HG02610 (cell line): ENCODE measurements around the gene CCSER1.
"Not testable (repeated sequence)": the region's sequence is repeated elsewhere in the genome, so short reads cannot be mapped to it uniquely, and the experiment has no call there.

Experiments used
- ATAC-seq: cut with Tn5 transposase; IDR thresholded peaks from one replicate; pipeline ENCODE4 v1.9.1; 2021; ENCODE audit warnings: mild to moderate bottlenecking, moderate library complexity; ENCODE audit not compliant: unreplicated experiment

Gene CCSER1

DNA sequence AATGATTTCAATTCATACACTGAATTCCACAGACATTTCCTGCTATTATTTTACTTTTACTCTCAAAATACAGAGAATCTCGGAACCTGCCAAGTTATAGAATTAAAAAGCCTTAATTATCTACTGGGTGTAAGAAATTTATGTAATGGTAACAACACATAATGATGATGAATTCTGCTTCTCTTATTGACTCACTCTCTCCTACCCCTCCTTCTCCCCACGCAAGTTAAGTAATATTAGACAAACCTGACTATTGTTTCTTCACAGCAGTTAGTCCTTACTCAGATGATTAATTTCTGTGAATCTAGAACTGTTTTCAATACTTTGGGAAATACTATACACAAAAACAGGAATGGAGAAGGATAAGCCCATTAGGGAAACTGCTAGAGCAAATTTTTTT is 762.0 kb downstream of the CCSER1 start:
- ATAC-seq = no peak

DNA sequence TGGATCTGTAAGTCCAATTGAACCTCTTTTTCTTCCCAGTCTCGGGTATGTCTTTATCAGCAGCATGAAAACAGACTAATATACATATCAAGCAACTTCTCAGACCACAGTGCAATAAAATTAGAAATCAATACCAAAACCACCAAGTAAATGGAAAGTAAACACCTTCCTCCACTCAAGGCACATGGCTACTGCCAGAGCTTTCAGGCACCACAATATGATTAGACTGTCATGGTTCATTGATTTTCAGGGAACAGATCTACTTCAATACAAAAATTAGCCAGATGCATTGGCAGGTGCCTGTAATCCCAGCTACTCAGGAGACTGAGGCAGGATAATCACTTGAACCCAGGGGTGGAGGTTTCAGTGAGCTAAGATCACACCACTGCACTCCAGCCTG is 776.2 kb downstream of the CCSER1 start:
- ATAC-seq = not testable (repeated sequence)

DNA sequence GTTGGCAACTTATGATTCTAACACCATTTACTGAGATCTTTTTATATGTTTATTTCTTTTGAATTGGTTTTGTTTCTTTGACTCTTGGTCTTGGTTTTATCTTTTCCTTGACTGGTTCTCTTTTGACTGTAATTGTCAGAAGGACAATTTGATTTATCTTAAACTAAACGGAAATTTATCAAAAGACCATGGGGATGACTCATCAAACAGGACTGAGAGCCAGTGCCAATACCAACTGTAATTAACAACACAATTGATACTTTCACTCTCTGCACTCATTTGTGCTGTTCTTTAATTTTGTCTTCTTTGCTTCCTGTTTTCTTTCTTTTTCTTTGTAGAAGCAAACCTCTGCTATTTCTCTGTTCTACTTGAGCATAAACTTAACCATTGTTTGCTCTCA is 776.8 kb downstream of the CCSER1 start:
- no peak for ATAC-seq

DNA sequence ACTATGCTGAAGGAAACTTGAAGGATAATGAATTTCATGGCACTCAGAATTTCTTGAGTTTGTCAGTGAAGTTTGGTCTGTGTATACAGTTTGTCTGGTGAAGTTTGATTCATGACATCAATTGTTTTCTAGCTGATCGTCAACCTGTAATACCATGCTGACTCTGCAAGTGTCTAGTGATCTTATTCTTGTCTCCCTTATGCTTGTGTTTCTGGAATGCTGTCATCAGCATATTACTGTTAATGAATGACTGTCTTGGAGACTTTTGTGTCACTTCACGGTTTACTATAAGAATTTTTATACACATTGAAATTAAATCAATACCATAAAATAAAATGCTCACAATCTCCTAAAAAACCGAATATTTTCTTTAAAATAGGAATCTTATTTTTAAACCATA is 779.0 kb downstream of the CCSER1 start:
- ATAC-seq = no peak

DNA sequence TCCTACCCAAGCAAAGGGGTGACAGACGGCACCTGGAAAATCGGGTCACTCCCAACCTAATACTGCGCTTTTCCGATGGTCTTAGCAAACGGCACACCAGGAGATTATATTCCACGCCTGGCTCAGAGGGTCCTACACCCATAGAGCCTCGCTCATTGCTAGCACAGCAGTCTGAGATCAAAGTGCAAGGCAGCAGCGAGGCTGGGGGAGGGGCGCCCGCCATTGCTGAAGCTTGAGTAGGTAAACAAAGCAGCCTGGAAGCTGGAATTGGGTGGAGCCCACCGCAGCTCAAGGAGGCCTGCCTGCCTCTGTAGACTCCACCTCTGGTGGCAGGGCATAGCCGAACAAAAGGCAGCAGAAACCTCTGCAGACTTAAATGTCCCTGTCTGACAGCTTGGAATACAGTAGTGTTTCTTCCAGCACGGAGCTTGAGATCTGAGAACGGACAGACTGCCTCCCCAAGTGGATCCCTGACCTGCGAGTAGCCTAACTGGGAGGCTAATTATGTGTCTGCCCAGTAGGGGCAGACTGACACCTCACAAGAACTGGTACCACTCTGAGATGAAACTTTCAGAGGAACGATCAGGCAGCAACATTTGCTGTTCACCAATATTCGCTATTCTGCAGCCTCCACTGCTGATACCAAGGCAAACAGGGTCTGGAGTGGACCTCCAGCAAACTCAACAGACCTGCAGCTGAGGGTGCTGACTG is 784.7 kb downstream of the CCSER1 start:
- not testable (repeated sequence) for ATAC-seq

DNA sequence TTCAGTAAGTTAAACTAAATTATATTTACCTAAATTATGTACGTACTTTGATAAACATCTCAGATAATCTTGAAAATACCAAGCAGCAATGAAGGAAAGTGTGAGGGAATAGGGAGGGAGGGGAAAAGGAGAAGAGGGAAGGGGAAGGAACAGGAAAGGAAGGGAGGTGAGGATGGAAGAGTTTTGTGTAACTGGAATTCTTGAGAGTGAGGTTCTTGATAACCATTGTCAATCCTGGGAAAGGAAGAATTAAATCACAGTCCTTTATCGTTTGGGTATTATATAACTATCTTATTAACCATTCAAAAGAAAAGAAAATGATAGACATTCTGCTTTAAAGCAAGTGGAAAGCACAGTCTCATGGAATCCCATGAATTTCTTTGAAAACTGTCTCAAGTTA is 795.0 kb downstream of the CCSER1 start:
- no peak for ATAC-seq

DNA sequence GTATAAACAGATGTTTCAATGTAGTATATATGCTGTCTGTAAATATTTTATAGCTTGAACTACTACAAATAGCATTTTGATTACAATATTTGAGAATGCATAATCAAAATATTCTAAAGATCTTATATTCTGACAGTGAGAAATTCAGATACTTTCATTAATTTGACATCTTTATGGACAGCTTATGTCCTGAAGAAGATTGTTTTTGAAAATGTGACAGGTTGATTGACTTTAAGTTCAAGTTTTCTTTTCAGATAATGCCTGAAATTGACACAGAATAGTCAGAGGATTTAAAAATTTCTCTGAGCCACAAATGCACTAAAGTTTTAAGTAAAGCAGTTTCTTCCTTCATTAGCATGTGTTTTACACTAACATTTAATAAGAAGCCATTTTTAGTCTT is 799.8 kb downstream of the CCSER1 start:
- ATAC-seq = no peak

DNA sequence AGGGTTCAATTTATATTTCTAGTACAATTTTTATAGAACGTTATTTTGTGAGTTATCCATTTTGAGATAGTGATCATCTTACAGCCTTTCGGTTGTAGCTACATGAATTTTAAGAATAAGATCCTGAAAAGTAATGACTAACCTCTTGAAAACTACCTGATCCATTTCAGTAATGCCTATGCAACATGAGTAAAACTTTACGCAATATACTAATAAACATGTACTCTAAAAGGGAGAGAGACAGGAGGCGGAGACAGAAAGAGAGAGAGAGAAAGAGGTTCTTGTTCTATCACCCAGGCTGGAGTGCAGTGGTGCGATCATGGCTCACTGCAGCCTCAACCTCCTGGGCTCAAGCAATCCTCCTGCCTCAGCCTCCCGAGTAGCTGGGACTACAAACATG is 816.1 kb downstream of the CCSER1 start:
- ATAC-seq = no peak

DNA sequence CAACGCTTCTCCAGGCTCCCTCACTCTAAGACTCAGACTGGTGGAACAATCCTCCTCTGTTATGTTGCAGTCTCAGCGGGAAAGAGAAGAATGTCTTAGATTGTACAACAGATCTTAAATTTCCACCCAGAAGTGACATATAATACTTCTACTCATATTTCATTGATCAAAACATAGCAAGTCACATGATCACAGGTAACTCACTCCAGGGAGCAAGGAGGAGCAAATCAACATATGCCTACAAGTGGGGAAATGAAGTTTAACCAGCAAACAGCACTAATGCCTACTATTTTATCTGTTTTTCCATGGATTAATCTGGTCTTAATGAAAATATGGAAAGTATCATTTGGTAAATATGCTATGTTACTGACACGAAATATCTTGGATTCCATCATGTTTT is 819.8 kb downstream of the CCSER1 start:
- no peak for ATAC-seq

DNA sequence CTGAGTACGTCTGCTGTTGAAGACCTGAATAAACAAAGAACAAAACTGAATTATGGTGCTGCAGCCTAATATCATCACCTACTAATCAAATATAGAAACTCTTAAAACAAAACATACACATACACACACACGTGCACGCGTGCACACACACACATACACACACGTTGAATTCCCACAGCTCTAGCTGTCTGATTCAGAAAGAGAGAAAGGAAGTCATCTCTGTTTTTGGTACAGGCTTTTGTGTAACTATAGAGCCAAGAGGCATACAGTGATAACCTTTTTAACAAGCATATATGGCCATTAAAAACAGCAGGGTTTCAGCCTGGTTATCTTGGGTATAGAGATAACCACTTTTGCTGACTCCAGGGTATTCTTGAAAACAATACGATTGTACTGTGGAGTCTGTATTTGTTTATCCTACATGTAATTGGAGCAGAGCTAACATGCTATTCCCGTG is 823.2 kb downstream of the CCSER1 start:
- ATAC-seq = no peak

DNA sequence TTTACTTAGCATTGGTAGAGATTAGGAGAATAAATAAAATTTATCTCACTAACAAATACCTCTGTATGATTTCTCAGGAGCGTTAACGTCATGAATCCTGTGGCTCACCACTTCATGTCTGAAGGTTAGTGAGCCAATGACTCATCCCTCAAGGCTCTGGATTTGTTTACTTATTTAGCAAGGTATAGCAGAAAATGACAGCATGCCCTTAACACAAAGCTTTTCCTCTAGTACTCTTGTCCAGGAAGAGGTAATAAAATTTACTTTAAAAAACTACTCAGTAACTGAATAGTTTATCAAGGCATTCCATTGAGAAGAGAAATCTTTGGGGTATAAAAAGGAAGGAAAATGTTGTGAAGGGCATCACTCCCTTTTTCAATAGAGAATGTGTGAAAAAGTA is 823.8 kb downstream of the CCSER1 start:
- ATAC-seq = no peak

DNA sequence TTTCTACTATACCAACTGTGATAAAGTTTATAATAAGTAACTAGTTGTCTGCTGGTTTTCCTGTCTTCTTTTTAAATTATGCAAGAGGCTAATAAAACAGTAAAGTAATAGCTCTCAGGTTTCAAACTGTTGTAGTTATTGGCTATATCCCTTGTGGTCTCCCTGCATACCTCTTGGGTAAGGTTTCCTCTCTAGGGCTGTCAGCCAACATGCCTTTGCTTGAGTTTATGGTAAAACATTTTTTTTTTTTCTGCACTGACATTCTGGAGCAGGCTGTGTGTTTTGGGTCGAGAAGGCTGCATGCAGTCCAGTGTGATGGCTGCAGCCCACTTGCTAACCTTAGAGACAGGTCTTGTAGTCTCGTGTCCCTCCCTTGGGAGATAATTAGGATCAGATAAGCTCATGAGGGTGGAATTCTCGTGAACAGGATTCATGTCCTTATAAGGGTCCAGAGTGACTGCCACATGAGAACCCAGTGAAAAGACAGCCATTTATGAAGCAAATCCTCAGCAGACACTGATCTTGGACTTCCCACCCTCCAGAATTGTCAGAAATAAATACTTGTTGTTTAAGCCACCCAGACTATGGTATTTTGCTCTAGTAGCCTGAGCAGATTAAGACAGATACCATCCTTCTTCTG is 831.2 kb downstream of the CCSER1 start:
- ATAC-seq = no peak

DNA sequence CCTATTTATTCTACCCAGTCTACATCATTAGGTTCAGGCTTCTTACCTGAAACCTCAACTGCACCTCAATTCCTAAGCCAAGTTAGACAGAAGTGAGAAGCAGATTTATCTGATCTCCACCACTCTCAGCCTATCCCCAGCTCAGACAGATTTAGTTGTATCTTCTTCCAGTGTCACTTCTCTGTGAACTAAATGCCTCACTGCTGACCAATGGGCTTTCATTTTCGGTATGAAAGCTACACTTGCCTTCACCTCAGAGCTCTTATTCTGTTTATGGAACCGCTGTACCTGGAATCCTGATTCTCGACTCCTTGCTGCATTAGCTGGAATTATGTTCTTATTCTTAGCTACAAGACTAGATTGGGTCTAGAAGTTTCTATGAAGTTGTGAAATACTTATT is 833.2 kb downstream of the CCSER1 start:
- ATAC-seq = peak; percentile 78

DNA sequence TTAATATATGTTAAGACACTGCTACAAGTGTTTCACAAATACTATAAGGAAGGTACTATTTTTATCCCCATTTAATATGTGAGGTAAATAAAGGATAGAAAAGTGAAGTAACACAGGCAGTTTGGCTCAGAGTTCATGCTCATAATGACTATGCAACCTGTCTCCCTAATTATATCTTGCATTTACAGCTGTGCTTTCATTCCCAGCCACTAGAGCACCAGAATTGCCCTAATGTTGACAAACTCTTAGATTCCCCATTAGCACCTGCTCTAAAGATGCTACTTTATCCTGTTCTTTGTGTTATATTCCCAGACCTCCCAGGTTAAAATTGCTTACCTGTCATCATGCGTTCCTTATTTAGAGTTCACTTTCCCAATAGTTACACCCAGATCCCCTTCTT is 833.6 kb downstream of the CCSER1 start:
- ATAC-seq = no peak

DNA sequence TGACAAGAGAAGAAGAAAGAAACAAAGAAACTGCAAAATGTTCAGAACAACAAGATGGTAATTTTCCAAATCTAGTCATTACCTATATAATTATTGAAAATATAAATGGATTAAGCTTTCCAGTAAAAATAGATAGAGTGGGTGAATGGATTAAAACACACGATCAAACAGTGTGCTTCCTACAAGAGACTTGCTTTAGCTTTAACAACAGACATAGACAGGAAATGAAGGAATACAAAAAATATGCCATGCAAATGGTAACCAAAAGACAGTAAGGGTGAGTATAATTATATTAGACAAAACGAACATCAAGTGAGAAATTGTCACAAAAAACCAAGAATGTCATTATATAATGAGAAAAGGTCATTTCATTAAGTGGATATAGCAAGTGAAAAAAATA is 842.8 kb downstream of the CCSER1 start:
- ATAC-seq = no peak

DNA sequence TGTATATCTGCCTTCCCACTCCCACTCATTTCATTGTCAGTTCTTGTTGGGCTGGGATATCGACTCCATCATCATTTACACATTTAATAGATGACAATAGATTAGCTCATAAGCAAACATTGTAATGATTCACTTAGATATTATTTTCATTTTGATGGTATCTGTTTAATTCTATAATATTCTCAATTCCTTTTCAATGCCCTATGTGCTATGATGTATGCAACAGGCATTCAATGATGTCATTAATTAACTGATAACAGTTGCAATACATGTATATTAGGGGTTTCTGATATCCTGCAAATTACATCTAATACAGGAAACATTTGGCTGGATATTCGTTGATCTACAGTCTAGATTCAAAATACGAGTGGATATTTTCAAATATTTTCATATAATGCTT is 850.5 kb downstream of the CCSER1 start:
- no peak for ATAC-seq

DNA sequence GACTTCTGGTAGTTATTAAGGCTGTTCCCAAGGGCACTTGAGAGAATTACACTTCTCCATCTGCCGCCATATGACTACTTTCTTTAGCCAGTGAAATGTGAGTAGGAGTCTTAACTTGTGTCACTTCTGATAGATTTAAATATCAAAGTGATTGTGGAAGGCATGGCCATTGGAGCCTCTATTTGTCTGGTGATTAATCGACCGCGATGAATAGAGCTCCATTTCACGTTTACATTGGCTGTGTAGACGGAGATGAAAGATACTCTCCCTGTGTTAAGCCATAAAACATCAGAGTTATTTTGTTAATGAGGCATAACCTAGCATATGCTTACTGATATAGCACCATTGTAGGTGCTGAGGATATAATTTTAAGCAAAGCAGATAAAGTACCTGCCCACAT is 852.4 kb downstream of the CCSER1 start:
- no peak for ATAC-seq

DNA sequence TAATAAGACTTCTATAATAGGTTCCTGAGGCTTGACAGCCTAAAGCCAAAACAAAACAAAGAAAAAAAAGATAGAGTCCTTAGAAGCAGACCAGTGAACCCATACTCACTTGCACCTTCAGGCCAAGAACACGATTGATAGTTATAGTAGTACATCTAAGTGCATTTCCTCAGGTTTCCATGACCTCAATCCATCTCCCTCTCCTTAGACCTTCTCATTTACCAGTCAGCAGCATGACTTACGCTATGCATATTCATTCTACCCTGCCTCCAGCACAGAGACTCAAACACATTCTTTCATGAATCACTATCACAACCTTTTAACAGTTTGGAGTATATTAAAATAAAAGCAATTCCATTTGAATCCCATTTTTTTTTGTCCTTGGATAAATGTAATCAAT is 855.6 kb downstream of the CCSER1 start:
- ATAC-seq = no peak

DNA sequence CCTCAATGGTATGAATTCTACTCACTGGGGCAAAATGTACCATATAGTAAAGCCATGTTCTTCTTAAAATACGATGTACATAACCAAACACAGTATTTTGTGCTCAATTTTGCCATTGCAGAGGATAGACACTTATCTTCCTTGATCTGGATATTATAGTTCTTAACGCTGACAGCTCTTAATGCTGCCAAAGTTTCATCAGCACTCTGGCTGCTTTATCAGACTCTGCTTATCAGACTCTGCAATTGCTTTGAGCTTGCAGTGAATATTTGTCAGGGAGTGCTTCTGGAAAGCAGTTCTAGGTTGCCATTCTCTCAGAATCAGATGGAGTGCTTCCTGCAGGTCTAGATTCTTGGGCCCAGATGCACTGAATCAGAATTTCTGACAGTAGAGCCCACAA is 863.1 kb downstream of the CCSER1 start:
- ATAC-seq = no peak

DNA sequence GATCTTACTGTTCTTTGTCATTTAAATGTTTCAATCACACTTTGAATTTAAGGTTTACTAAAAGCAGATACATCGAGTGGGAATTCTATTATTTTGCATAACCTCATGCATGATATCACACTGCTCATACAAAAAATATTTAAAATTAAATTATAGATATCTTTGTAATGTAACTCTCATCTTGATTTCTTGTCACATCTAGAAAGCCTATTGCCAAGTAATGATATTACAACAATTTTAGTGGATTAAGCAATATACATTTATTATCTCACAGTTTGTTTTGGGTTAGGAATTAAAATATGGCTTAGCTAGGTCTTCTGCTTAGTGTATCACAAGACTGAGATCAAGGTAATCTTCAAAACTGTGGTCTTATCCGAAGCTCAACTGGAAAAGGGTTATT is 865.0 kb downstream of the CCSER1 start:
- ATAC-seq = no peak

DNA sequence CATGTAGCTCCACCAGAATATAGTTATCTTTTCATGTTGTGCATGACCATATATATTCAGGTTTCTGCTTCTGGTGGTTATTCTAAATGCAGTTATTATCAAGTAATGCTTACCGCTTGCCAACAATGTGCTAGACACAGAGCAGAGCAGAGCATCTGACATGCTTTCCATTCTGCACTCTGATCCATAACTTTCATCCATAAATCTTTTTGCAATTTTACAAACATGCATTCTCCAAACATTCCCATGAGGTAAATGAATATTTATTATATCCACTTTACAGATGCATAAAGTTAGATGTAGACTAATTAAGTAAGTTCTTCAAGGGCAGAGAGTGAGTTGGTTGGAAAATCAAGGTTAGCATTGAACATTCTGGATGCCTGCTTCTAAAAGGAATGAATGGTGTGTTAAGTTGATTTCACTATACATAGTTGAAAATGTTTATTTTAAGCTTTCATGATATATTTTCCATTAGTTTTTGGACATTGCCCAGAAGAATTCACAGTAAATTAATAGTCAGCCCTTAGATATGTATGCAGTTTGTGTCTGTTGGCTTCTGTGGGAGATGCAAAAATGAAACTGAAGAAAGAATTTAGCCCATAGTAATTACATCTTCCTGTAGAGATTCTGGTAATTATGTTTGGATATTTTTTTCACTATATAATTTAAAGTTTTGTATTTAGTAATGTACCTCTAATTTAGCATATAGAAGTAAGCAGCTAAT is 867.8 kb downstream of the CCSER1 start:
- no peak for ATAC-seq

DNA sequence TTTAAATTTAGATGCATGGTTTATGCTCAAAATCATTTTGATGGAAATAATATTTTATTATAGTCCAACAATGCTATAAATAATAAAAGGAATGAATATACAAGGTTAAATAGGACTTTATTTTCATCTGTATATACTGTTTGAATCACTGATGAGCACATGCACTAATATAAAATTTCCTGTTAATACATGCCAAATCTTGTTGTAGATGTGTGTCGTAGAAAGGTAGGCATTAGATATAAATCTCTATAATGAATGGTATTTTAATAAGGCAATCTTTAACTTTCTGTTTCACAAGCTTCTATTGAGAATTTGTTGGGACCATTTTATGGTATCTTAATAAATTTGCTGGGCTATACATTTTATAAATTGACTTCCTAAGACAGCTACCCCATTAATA is 868.8 kb downstream of the CCSER1 start:
- ATAC-seq = no peak
